Suppressor macrophage treated with lipopolysaccharide for 4 hours (primary cell): ENCODE results near the gene CPXCR1.
"Not testable (repeated sequence)": the region's sequence is repeated elsewhere in the genome, so short reads cannot be mapped to it uniquely, and the experiment has no call there.

Experiments used
- DNase-seq: peaks from one replicate; pipeline ENCODE4 v3.0.0-alpha.2; 2020

The CPXCR1 gene

GRCh38 chrX:88746925-88747324 lies at the start of gene CPXCR1:
Gene CPXCR1, plus strand, starts transcription at chrX:88747225. Its CDS starts 6,190 bp downstream, at chrX:88753415.
- DNase-seq: no peak

DNA sequence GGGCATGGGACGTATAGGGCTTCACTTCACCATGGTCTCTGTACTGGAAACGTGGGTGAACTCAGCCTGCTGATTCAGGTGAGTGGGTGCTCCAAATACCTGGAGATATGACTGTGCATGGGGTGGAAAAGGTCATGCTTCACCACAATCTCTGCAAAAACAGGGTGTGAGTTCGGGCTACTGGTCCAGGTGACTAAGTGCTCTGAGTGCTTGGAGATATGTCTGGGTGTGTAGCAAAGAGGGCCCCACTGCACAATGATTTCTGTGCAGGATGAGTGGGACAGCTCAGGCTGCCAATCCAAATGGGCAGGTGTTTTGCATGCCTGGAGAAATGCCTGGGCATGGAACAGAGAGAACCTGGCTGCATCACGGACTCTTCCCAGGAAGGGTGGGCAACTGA lies 11.2 kb upstream of the CPXCR1 start:
- DNase-seq: no peak

DNA sequence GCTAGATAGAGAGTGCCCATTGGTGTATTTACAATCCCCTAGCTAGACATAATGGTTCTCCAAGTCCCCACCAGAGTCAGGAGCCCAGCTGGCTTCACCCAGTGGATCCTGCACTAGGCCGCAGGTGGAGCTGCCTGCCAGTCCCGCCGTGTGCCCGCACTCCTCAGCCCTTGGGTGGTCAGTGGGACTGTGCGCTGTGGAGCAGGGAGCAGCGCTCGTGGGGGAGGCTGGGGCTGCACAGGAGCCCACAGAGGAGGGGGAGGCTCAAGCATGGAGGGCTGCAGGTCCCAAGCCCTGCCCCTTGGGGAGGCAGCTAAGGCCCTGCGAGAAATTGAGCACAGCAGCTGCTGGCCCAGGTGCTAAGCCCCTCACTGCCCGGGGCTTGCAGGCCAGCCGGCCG lies 810 bp upstream of the CPXCR1 start:
- not testable (repeated sequence) for DNase-seq

GRCh38 chrX:88752339-88752738 lies 5.3 kb downstream of the CPXCR1 start:
- DNase-seq: not testable (repeated sequence)

GRCh38 chrX:88789825-88790224 lies 42.8 kb downstream of the CPXCR1 start:
- no peak for DNase-seq
